Mesendoderm (in vitro differentiated cells): ENCODE results near the gene LHX3.
"Not testable (repeated sequence)": the region's sequence is repeated elsewhere in the genome, so short reads cannot be mapped to it uniquely, and the experiment has no call there.

Experiments used
- DNase-seq: peaks from one replicate; pipeline ENCODE4 v3.0.0; 2013
- H2AK5ac ChIP-seq: 2 replicates; pipeline ENCODE4 v1.6.1; 2013; ENCODE audit warnings: low read length, inconsistent platforms
- H2BK120ac ChIP-seq: 2 replicates; pipeline ENCODE4 v1.6.1; 2013; ENCODE audit warnings: low read depth, mild to moderate bottlenecking, low read length, moderate library complexity, mixed read lengths
- H2BK15ac ChIP-seq: replicated peaks from 2 replicates; pipeline ENCODE4 v1.6.1; 2013; ENCODE audit warnings: low read depth, mild to moderate bottlenecking, moderate library complexity
- H2BK5ac ChIP-seq: 2 replicates; pipeline ENCODE4 v1.6.1; 2013; ENCODE audit warnings: low read length, inconsistent platforms
- H3K18ac ChIP-seq: 2 replicates; pipeline ENCODE4 v1.6.1; 2013; ENCODE audit warnings: mild to moderate bottlenecking, low read length, mixed read lengths
- H3K23ac ChIP-seq: one replicate; pipeline ENCODE4 v1.6.1; 2013; ENCODE audit warnings: low read length
- H3K27ac ChIP-seq: 2 replicates; pipeline ENCODE4 v1.5.1; 2013; ENCODE audit warnings: low read depth, mild to moderate bottlenecking, inconsistent platforms, low read length, moderate library complexity
- H3K27me3 ChIP-seq: 2 replicates; pipeline ENCODE4 v1.6.1; 2013; ENCODE audit warnings: low read length, control low read depth, mild to moderate bottlenecking, inconsistent platforms; ENCODE audit not compliant: insufficient read depth, poor library complexity
- H3K36me3 ChIP-seq: 2 replicates; pipeline ENCODE4 v1.6.1; 2013; ENCODE audit warnings: low read length, inconsistent platforms; ENCODE audit not compliant: control insufficient read depth, insufficient read depth
- H3K4ac ChIP-seq: one replicate; pipeline ENCODE4 v1.6.1; 2013; ENCODE audit warnings: low read depth, mild to moderate bottlenecking, low read length, moderate library complexity
- H3K4me1 ChIP-seq: 2 replicates; pipeline ENCODE4 v1.6.1; 2013; ENCODE audit warnings: low read depth, low read length, inconsistent platforms; ENCODE audit not compliant: control insufficient read depth
- H3K4me2 ChIP-seq: 2 replicates; pipeline ENCODE4 v1.6.1; 2013; ENCODE audit warnings: low read length
- H3K4me3 ChIP-seq: 2 replicates; pipeline ENCODE4 v1.5.1; 2013; ENCODE audit warnings: mild to moderate bottlenecking, low read length
- H3K56ac ChIP-seq: one replicate; pipeline ENCODE4 v1.6.1; 2013; ENCODE audit warnings: low read length
- H3K79me1 ChIP-seq: 2 replicates; pipeline ENCODE4 v1.6.1; 2013; ENCODE audit warnings: low read length, inconsistent platforms
- H3K79me2 ChIP-seq: 2 replicates; pipeline ENCODE4 v1.6.1; 2013; ENCODE audit warnings: mild to moderate bottlenecking, low read length; ENCODE audit not compliant: control insufficient read depth, insufficient read depth
- H3K9ac ChIP-seq: 2 replicates; pipeline ENCODE4 v1.6.1; 2013; ENCODE audit warnings: low read length, inconsistent platforms
- H4K5ac ChIP-seq: one replicate; pipeline ENCODE4 v1.6.1; 2013; ENCODE audit warnings: low read length
- H4K8ac ChIP-seq: one replicate; pipeline ENCODE4 v1.6.1; 2013; ENCODE audit warnings: low read depth, mild to moderate bottlenecking, control low read depth, low read length, moderate library complexity
- WGBS: extraction: QIAGEN DNeasy Blood & Tissue Kit; methylation state at CpG from one replicate; pipeline ENCODE4 v1.1.7; 2013; ENCODE audit warnings: low lambda C conversion rate, missing lambda C conversion rate; ENCODE audit not compliant: insufficient coverage; ENCODE audit errors: extremely low coverage; 5-methylcytosine and 5-hydroxymethylcytosine counted together

LHX3 gene

GRCh38 chr9:136239135-136239982 is 34.4 kb upstream of the LHX3 start:
- Histone ChIP-seq H3K23ac (no peak overlapping the region), H3K4me3 (no peak overlapping the region), H2BK5ac (no peak overlapping the region), H3K79me2 (peaks cover 51% of the 10 kb centered on the region), H3K79me1 (peaks cover 38% of the 10 kb centered on the region), H2BK120ac (no peak overlapping the region), H4K5ac (no peak overlapping the region), H3K4me1 (no peaks in the 10 kb centered on the region), H3K27me3 (no peaks in the 10 kb centered on the region), H2BK15ac (no peak overlapping the region), H3K27ac (no peak overlapping the region), H2AK5ac (no peak overlapping the region), H3K36me3 (no peaks in the 10 kb centered on the region), H4K8ac (no peak overlapping the region), H3K9ac (no peak overlapping the region), H3K4ac (no peak overlapping the region), H3K56ac (no peak overlapping the region), H3K4me2 (no peak overlapping the region), H3K18ac (no peak overlapping the region)
- no peak for DNase-seq
- WGBS = no CpG with 5 or more reads among the region's 25 CpGs

DNA sequence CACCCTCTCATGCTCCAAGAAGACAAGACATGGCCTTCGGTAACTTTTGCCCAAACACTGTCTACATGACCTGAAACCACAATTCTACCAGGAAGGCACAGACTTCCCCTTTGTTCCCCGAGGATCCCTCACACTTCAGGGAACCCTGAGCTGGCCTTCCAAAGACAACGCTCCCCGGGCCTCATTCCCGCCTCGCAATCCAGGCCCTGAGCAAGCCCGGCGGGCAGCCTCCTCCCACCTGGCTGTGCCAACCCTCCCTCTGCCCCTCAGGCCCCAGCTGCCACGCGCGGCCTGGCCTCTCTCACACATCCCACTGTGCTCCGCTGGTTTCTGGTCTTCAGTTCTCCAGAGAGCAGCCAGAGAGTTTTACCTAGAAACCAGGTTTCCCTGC is 33.4 kb upstream of the LHX3 start:
- Histone ChIP-seq H3K27ac (no peak overlapping the region), H3K18ac (no peak overlapping the region), H3K79me2 (peaks cover 46% of the 10 kb centered on the region), H3K56ac (no peak overlapping the region), H2BK15ac (no peak overlapping the region), H2BK120ac (no peak overlapping the region), H3K9ac (no peak overlapping the region), H3K4me2 (no peak overlapping the region), H3K79me1 (peaks cover 37% of the 10 kb centered on the region), H3K4me1 (no peaks in the 10 kb centered on the region), H4K5ac (no peak overlapping the region), H4K8ac (no peak overlapping the region), H2AK5ac (no peak overlapping the region), H3K4ac (no peak overlapping the region), H3K36me3 (no peaks in the 10 kb centered on the region), H2BK5ac (no peak overlapping the region), H3K4me3 (no peak overlapping the region), H3K27me3 (no peaks in the 10 kb centered on the region), H3K23ac (peak overlapping the region; percentile 15)
- WGBS = no CpG with 5 or more reads among the region's 12 CpGs
- DNase-seq = no peak

DNA sequence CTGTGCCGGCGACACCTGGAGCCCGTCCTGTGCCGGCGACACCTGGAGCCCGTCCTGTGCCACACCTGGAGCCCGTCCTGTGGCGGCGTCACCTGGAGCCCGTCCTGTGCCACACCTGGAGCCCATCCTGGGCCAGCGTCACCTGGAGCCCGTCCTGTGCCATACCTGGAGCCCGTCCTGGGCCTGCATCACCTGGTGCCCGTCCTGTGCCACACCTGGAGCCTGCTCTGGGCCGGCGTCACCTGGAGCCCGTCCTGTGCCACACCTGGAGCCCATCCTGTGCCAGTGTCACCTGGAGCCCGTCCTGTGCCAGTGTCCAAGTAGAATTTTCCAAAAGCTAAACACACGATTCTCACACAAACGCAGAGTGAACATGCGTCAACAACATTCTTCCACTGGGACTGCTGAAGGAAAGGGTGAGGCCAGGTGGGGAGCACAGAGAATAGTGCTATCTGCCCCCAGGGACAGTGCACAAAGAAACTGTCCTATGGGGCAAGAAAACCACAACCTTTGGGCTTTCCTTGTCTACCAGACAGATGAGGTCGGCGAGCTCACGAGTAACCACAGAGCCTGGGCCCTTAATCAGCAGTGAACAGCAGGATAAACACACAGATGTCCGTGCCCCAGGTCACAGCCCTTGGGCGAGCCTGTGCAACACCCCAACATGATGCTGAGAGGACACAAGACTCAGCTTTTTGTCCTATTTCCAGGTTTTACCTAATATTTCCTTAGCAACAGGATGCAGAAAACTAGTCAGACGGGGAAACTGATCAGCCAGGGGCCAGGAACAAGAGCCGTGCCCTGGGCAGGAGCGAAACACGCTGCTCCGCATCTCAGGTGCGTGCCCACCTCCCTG is 32.8 kb upstream of the LHX3 start:
- Histone ChIP-seq H3K79me2 (peaks cover 40% of the 10 kb centered on the region), H2BK15ac (no peak overlapping the region), H2AK5ac (no peak overlapping the region), H3K4me3 (no peak overlapping the region), H3K23ac (no peak overlapping the region), H3K4ac (no peak overlapping the region), H3K56ac (no peak overlapping the region), H3K18ac (no peak overlapping the region), H2BK120ac (no peak overlapping the region), H3K4me2 (no peak overlapping the region), H4K8ac (no peak overlapping the region), H3K36me3 (no peaks in the 10 kb centered on the region), H3K4me1 (no peaks in the 10 kb centered on the region), H4K5ac (no peak overlapping the region), H2BK5ac (no peak overlapping the region), H3K79me1 (peaks cover 32% of the 10 kb centered on the region), H3K27ac (no peak overlapping the region), H3K9ac (no peak overlapping the region), H3K27me3 (no peaks in the 10 kb centered on the region)
- WGBS = no CpG with 5 or more reads among the region's 32 CpGs
- DNase-seq = no peak

DNA sequence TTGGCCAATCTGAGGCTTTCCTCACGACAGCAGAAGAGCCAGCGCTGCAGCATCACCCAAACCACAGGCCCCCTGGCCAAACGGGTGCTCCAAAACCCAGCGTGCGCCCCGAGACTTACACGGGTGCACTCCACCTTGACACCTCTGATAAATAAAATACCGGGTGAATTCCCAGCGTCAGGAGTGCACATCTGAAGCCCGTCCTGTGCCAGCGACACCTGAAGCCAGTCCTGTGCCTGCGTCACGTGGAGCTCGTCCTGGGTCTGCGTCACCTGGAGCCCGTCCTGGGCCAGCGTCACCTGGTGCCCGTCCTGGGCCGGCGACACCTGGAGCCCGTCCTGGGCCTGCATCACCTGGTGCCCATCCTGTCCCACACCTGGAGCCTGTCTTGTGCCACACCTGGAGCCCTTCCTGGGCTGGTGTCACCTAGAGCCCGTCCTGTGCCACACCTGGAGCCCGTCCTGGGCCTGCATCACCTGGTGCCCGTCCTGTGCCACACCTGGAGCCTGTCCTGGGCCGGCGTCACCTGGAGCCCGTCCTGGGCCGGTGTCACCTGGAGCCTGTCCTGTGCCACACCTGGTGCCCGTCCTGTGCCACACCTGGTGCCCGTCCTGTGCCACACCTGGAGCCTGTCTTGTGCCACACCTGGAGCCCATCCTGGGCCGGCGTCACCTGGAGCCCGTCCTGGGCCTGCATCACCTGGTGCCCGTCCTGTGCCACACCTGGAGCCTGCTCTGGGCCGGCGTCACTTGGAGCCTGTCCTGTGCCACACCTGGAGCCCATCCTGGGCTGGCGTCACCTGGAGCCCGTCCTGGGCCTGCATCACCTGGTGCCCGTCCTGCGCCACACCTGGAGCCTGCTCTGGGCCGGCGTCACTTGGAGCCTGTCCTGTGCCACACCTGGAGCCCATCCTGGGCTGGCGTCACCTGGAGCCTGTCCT is 31.8 kb upstream of the LHX3 start:
- DNase-seq, H3K4me1 ChIP-seq, H3K27me3 ChIP-seq, H3K9ac ChIP-seq, H2BK5ac ChIP-seq, H3K4me2 ChIP-seq, H4K5ac ChIP-seq, H3K27ac ChIP-seq, H3K56ac ChIP-seq, H3K23ac ChIP-seq, H2BK120ac ChIP-seq, H2AK5ac ChIP-seq, H3K36me3 ChIP-seq, H3K4me3 ChIP-seq, H4K8ac ChIP-seq, H2BK15ac ChIP-seq, H3K4ac ChIP-seq, H3K18ac ChIP-seq: not testable (repeated sequence)
- no CpG with 5 or more reads among the region's 43 CpGs for WGBS
- peaks cover 24% of the 10 kb centered on the region for H3K79me1 ChIP-seq
- peaks cover 31% of the 10 kb centered on the region for H3K79me2 ChIP-seq

DNA sequence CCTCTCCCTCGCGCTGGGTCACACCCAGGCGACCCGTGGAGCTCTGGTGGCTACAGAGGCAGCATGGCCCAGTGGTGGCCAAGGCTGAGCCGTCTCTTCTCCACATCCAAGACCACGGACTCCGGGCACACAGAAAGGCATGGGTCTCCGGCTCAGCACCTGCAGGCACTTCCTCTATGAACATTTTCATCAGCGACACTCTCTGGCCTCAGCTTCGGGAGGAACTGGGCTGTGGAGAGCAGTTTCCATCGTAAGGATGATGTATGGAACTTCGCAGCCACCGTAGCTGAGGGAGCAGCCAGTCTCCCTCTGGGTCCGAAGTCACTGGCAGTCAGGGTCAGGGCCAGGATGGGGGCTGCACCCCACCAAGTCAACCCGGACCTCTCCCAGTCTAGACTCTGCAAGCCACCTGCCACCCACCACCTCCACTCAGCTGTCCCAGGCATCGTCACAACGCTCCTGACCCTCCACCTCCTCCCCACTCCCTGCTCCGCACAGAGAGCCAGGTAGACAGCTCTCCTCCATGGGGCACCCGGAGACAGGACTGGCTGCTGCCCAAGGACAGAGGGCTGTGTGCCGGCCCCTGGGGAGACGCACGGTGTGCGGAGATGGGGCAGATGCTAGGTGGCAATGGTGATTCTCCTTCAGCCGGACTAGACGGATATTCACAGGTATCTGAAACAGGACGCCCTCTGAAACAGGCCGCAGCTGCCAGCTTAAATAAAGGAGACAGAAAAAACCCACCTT is 31.0 kb upstream of the LHX3 start:
- no peaks in the 10 kb centered on the region for H3K36me3 ChIP-seq
- WGBS = no CpG with 5 or more reads among the region's 27 CpGs

More for the DNA sequence above, 31.0 kb upstream of the LHX3 start:
- peaks cover 23% of the 10 kb centered on the region for H3K79me2 ChIP-seq
- no peak overlapping the region for H3K4me3 ChIP-seq
- no peak overlapping the region for H3K9ac ChIP-seq
- H3K79me1 ChIP-seq = peaks cover 20% of the 10 kb centered on the region
- H3K23ac ChIP-seq = no peak overlapping the region
- H3K4me2 ChIP-seq = no peak overlapping the region
- no peak overlapping the region for H3K27ac ChIP-seq
- no peak overlapping the region for H3K18ac ChIP-seq
- no peaks in the 10 kb centered on the region for H3K4me1 ChIP-seq
- no peak overlapping the region for H2BK5ac ChIP-seq
- H4K5ac ChIP-seq = no peak overlapping the region
- no peaks in the 10 kb centered on the region for H3K27me3 ChIP-seq
- H3K56ac ChIP-seq = no peak overlapping the region
- no peak overlapping the region for H3K4ac ChIP-seq
- no peak overlapping the region for H2AK5ac ChIP-seq
- DNase-seq = no peak
- H2BK15ac ChIP-seq = no peak overlapping the region
- H2BK120ac ChIP-seq = no peak overlapping the region
- H4K8ac ChIP-seq = no peak overlapping the region
